Loucy (cell line): ENCODE measurements around the gene PRKAR2B.
"Not testable (repeated sequence)": the region's sequence is repeated elsewhere in the genome, so short reads cannot be mapped to it uniquely, and the experiment has no call there.

Experiments used
- H2AFZ ChIP-seq: fragments of 200-600 bp; sonication (generic); 2 replicates; pipeline ENCODE4 v1.6.0; 2016; ENCODE audit warnings: antibody characterized with exemption, mild to moderate bottlenecking, low read length, moderate library complexity
- H3F3A ChIP-seq: fragments of 200-600 bp; 2 replicates; pipeline ENCODE4 v1.6.0; 2016; ENCODE audit warnings: antibody characterized with exemption, low read depth, mild to moderate bottlenecking
- H3K27me3 ChIP-seq: fragments of 200-600 bp; sonication (generic); 2 replicates; pipeline ENCODE4 v1.6.1; 2014; ENCODE audit warnings: low read length, mild to moderate bottlenecking; ENCODE audit not compliant: insufficient read depth, poor library complexity, severe bottlenecking
- H3K36me3 ChIP-seq: fragments of 200-600 bp; sonication (generic); 2 replicates; pipeline ENCODE4 v1.6.1; 2016; ENCODE audit warnings: low read length; ENCODE audit not compliant: insufficient read depth
- H3K4me1 ChIP-seq: fragments of 200-600 bp; sonication (generic); 2 replicates; pipeline ENCODE4 v1.5.1; 2014; ENCODE audit warnings: low read length, mild to moderate bottlenecking; ENCODE audit not compliant: insufficient read depth, poor library complexity, severe bottlenecking
- H3K4me2 ChIP-seq: fragments of 200-600 bp; sonication (generic); 2 replicates; pipeline ENCODE4 v1.6.0; 2014; ENCODE audit warnings: antibody characterized with exemption, low read length, low read depth, mild to moderate bottlenecking; ENCODE audit not compliant: poor library complexity, severe bottlenecking
- H3K4me3 ChIP-seq: fragments of 200-600 bp; sonication (generic); 2 replicates; pipeline ENCODE4 v1.5.1; 2014; ENCODE audit warnings: low read length, mild to moderate bottlenecking, mixed read lengths; ENCODE audit not compliant: poor library complexity, severe bottlenecking
- H3K79me2 ChIP-seq: fragments of 200-600 bp; sonication (generic); 2 replicates; pipeline ENCODE4 v1.6.1; 2014; ENCODE audit warnings: low read length; ENCODE audit not compliant: insufficient read depth
- H3K9ac ChIP-seq: fragments of 200-600 bp; sonication (generic); 2 replicates; pipeline ENCODE4 v1.6.0; 2014; ENCODE audit warnings: mild to moderate bottlenecking, low read depth, low read length, moderate library complexity; ENCODE audit not compliant: poor library complexity, severe bottlenecking
- H3K9me2 ChIP-seq: fragments of 200-600 bp; sonication (generic); replicated peaks from 2 replicates; pipeline ENCODE4 v1.6.1; 2016; ENCODE audit warnings: low read depth, low read length, mixed read lengths
- H3K9me3 ChIP-seq: fragments of 200-600 bp; sonication (generic); 2 replicates; pipeline ENCODE4 v1.6.1; 2014; ENCODE audit warnings: mild to moderate bottlenecking, antibody characterized with exemption, low read length, low read depth; ENCODE audit not compliant: insufficient read depth
- H4K20me1 ChIP-seq: fragments of 200-600 bp; sonication (generic); 2 replicates; pipeline ENCODE4 v1.6.0; 2014; ENCODE audit warnings: antibody characterized with exemption, low read length, mild to moderate bottlenecking; ENCODE audit not compliant: insufficient read depth, poor library complexity, severe bottlenecking
- CTCF ChIP-seq: fragments of 200-600 bp; sonication (generic); conservative IDR thresholded peaks from 2 replicates; pipeline ENCODE4 v1.5.1; 2014; ENCODE audit warnings: mild to moderate bottlenecking, antibody characterized with exemption, low read length
- EZH2phosphoT487 ChIP-seq: fragments of 200-600 bp; IDR thresholded peaks from 2 replicates; pipeline ENCODE4 v1.6.1; 2018; ENCODE audit warnings: antibody characterized with exemption, mild to moderate bottlenecking, moderate library complexity, borderline replicate concordance

The PRKAR2B gene

DNA sequence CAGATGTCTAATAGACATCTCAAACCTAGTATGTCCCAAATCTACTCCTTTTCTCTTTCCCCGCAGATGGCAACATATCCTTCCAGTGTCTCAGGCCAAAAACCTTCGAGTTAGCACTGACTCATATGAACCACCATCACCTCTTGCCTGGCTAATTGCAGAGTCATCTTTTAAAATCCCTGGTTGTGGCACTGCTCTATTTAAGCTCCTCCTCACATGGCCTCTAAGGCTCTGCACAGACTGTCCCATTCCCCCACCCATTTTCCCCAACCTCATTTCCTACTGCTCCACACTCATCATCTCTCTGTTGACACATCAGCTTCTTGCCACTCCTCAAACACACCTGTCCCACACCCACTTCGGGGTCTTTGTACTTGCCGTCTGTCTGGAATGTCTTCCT, 107.5 kb downstream of the PRKAR2B start:
- Histone ChIP-seq H3K4me1 (no peaks in the 10 kb centered on the region), H3K79me2 (no peaks in the 10 kb centered on the region), H3K9me3 (no peaks in the 10 kb centered on the region), H3K27me3 (no peaks in the 10 kb centered on the region), H2AFZ (no peak overlapping the region), H3K9me2 (no peaks in the 10 kb centered on the region), H3K4me3 (no peak overlapping the region), H4K20me1 (no peaks in the 10 kb centered on the region), H3F3A (no peaks in the 10 kb centered on the region), H3K4me2 (no peak overlapping the region), H3K36me3 (no peaks in the 10 kb centered on the region), H3K9ac (no peak overlapping the region)
- TF ChIP-seq CTCF = no peak

GRCh38 chr7:107154826-107155225, 110.3 kb downstream of the PRKAR2B start:
- no peak overlapping the region for H3K4me2 ChIP-seq
- no peak overlapping the region for H3K9ac ChIP-seq
- H3F3A ChIP-seq = no peaks in the 10 kb centered on the region
- H3K9me3 ChIP-seq = no peaks in the 10 kb centered on the region
- TF ChIP-seq CTCF (no peak), EZH2phosphoT487 (no peak)
- H3K4me3 ChIP-seq = no peak overlapping the region
- no peaks in the 10 kb centered on the region for H4K20me1 ChIP-seq
- H3K79me2 ChIP-seq = no peaks in the 10 kb centered on the region
- no peaks in the 10 kb centered on the region for H3K27me3 ChIP-seq
- no peaks in the 10 kb centered on the region for H3K36me3 ChIP-seq
- no peak overlapping the region for H2AFZ ChIP-seq
- no peaks in the 10 kb centered on the region for H3K9me2 ChIP-seq
- H3K4me1 ChIP-seq = no peaks in the 10 kb centered on the region

- H3F3A ChIP-seq, H3K4me2 ChIP-seq, H3K9me2 ChIP-seq: not testable (repeated sequence)
Measured at GRCh38 chr7:107155726-107156125, 111.2 kb downstream of the PRKAR2B start.

GRCh38 chr7:107157091-107157490, 112.6 kb downstream of the PRKAR2B start:
- no peaks in the 10 kb centered on the region for H3K9me3 ChIP-seq
- H3K4me3 ChIP-seq = no peak overlapping the region
- H3F3A ChIP-seq = no peaks in the 10 kb centered on the region
- H3K9ac ChIP-seq = no peak overlapping the region
- TF ChIP-seq EZH2phosphoT487 (no peak), CTCF (no peak)
- H3K27me3 ChIP-seq = no peaks in the 10 kb centered on the region
- no peak overlapping the region for H2AFZ ChIP-seq
- H3K9me2 ChIP-seq = no peaks in the 10 kb centered on the region
- H3K4me1 ChIP-seq = no peaks in the 10 kb centered on the region
- H4K20me1 ChIP-seq = no peaks in the 10 kb centered on the region
- H3K36me3 ChIP-seq = no peaks in the 10 kb centered on the region
- H3K79me2 ChIP-seq = no peaks in the 10 kb centered on the region
- H3K4me2 ChIP-seq = no peak overlapping the region

More at GRCh38 chr7:107155726-107156125, 111.2 kb downstream of the PRKAR2B start:
- H3K4me1 ChIP-seq, H3K9ac ChIP-seq, H3K4me3 ChIP-seq, H3K27me3 ChIP-seq, H3K36me3 ChIP-seq, H3K9me3 ChIP-seq, H3K79me2 ChIP-seq, H4K20me1 ChIP-seq, H2AFZ ChIP-seq: not testable (repeated sequence)
